ENCODE measurements around the gene CADM1.

DNA sequence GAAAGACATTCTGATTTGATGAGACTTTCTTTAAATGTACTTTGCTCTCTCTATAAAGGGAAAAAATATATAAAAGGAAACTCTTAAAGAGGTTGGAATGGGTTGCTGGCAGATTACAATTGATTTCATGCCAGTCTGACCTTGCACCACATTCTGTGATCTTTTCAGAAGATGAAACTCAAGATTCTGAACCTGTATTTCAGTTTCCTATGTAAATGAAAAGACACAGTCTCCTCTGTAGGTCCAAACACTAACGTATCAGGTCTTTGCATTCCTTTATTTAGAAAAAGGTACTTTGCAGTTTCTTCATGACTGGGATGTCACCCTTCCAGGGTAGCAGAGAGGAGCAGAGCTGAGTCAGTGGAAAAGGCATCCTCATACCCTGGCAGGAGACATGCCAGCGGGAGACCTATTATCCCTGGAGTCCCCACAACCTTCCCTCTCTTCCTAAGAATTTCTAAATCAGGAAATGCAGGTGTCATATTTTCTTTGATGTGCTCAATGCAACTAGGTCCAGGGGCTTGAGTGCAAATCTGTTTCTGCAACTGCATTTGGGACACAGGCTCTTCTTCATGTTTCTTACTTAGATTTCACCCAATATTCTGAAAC is 282.6 kb downstream of the CADM1 start:
- TF ChIP-seq POLR2A (IDR thresholded peaks at IDR 0.05; ENCODE audit: low read length) (no peak), GATA1 (IDR thresholded peaks at IDR 0.05; ENCODE audit: low read depth, low read length) (no peak)
